Endothelial cell (in vitro differentiated cells): ENCODE measurements around the gene HSPE1. TPM values are rescaled to one million over a fixed set of nuclear protein-coding genes. Genes with fewer than 3 reads are reported as not detected.

Experiments
- DNase-seq: peaks from one replicate; pipeline ENCODE4 v3.0.0; 2021; ENCODE audit warnings: low spot score
- H3K27ac Mint-ChIP-seq: one replicate; pipeline ENCODE4 v1.8.0; 2021; ENCODE audit warnings: mixed read lengths, inconsistent platforms; ENCODE audit not compliant: unreplicated experiment
- H3K27me3 Mint-ChIP-seq: one replicate; pipeline ENCODE4 v1.8.0; 2021; ENCODE audit warnings: mild to moderate bottlenecking, moderate library complexity, mixed read lengths, inconsistent platforms; ENCODE audit not compliant: unreplicated experiment
- H3K36me3 Mint-ChIP-seq: one replicate; pipeline ENCODE4 v1.8.0; 2021; ENCODE audit warnings: mild to moderate bottlenecking, low read depth, mixed read lengths, inconsistent platforms; ENCODE audit not compliant: unreplicated experiment
- H3K4me1 Mint-ChIP-seq: one replicate; pipeline ENCODE4 v1.8.0; 2021; ENCODE audit warnings: mild to moderate bottlenecking, mixed read lengths, inconsistent platforms; ENCODE audit not compliant: unreplicated experiment
- H3K4me3 Mint-ChIP-seq: one replicate; pipeline ENCODE4 v1.8.0; 2021; ENCODE audit warnings: mild to moderate bottlenecking, mixed read lengths, inconsistent platforms; ENCODE audit not compliant: unreplicated experiment
- H3K9me3 Mint-ChIP-seq: one replicate; pipeline ENCODE4 v1.8.0; 2021; ENCODE audit warnings: mixed read lengths, inconsistent platforms; ENCODE audit not compliant: unreplicated experiment
- total RNA-seq: library from RNA; stranded (reverse); fragmentation: NEBNext Ultra II Directional; extraction: Animal tissue kit (Norgen Biotek cat#: 25700); gene quantifications from one replicate; pipeline ENCODE4 v1.2.1, GENCODE V29; 2021; ENCODE audit not compliant: unreplicated experiment
- TF ChIP-seq, protein P1 (sequence below): fragments of 200-600 bp; sonication (generic); IDR thresholded peaks from one replicate; pipeline ENCODE4 v1.5.0; 2021; ENCODE audit warnings: antibody characterized with exemption; ENCODE audit not compliant: unreplicated experiment

HSPE1 gene
- total RNA-seq, 1 donor from 2014 or later: 73.6 TPM

DNA sequence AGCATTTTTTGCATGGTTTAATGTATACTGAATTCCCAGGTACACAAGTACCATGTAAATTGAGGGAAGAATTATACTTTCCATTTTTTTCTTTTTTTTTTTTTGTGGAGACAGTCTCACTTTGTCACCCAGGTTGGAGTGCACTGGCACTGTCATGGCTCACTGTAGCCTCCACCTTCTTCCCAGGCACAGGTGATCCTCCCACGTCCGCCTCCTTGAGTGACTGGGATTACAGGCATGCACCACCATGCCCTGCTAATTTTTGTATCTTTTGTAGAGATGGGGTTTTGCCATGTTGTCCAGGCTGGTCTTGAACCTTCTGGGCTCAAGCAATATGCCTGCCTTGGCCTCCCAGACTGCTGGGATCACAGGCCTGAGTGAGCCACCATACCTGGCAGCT lies 3.8 kb downstream of the HSPE1 start:
- Mint-ChIP-seq H3K36me3 (peaks cover 5% of the 10 kb centered on the region), H3K27me3 (peaks cover under 1% of the 10 kb centered on the region), H3K4me3 (no peak overlapping the region), H3K27ac (no peak overlapping the region), H3K4me1 (peaks cover 17% of the 10 kb centered on the region), H3K9me3 (no peaks in the 10 kb centered on the region)
- no peak for DNase-seq
- TF ChIP-seq, protein P1, sequence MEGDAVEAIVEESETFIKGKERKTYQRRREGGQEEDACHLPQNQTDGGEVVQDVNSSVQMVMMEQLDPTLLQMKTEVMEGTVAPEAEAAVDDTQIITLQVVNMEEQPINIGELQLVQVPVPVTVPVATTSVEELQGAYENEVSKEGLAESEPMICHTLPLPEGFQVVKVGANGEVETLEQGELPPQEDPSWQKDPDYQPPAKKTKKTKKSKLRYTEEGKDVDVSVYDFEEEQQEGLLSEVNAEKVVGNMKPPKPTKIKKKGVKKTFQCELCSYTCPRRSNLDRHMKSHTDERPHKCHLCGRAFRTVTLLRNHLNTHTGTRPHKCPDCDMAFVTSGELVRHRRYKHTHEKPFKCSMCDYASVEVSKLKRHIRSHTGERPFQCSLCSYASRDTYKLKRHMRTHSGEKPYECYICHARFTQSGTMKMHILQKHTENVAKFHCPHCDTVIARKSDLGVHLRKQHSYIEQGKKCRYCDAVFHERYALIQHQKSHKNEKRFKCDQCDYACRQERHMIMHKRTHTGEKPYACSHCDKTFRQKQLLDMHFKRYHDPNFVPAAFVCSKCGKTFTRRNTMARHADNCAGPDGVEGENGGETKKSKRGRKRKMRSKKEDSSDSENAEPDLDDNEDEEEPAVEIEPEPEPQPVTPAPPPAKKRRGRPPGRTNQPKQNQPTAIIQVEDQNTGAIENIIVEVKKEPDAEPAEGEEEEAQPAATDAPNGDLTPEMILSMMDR: no peak

DNA sequence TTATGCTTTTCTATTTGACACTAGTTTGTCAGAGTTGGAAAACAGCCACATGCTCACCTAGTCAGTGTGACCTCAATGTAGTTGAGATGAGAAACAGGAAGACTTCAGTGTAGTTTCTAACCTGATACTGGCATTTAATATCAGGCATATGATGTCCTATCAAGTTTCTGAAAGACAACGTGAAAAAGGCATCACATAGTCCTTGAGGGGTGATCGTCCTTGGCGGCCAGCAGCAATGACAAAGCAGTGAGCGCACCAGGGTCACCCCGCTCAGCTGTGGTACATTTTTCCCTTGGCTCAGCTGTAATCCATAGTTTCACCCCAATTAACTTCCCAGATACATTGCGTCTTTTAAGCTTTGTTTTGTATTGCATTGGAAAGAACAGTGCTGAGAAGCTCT lies 4.3 kb downstream of the HSPE1 start:
- TF ChIP-seq, protein P1: no peak
- no peak overlapping the region for H3K27ac Mint-ChIP-seq
- no peak for DNase-seq
- H3K4me3 Mint-ChIP-seq: no peak overlapping the region
- H3K36me3 Mint-ChIP-seq: peaks cover 5% of the 10 kb centered on the region
- H3K4me1 Mint-ChIP-seq: peaks cover 17% of the 10 kb centered on the region
- no peaks in the 10 kb centered on the region for H3K27me3 Mint-ChIP-seq
- H3K9me3 Mint-ChIP-seq: no peaks in the 10 kb centered on the region

DNA sequence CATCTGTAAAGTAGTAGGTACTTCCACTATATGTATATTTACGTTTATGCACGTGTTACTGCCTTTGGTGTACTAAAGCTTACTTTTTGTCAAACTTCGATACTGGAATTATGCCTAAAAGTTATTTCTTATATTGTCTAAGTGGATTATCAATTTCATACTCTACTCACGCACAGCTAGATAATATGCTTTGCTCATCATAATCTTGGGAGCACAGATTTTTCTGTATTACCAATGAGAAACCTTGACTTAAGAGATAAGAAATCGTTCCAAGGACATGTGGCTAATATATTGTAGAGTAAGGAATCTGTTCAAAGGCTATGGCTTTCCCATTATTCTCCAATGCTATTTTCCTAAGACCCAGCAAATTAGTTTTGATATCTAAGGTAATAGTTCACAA lies 6.5 kb downstream of the HSPE1 start:
- TF ChIP-seq, protein P1: no peak
- Mint-ChIP-seq H3K27me3 (no peaks in the 10 kb centered on the region), H3K27ac (no peak overlapping the region), H3K36me3 (peaks cover 5% of the 10 kb centered on the region), H3K4me3 (no peak overlapping the region), H3K9me3 (no peaks in the 10 kb centered on the region), H3K4me1 (peaks cover 10% of the 10 kb centered on the region)
- DNase-seq: no peak

DNA sequence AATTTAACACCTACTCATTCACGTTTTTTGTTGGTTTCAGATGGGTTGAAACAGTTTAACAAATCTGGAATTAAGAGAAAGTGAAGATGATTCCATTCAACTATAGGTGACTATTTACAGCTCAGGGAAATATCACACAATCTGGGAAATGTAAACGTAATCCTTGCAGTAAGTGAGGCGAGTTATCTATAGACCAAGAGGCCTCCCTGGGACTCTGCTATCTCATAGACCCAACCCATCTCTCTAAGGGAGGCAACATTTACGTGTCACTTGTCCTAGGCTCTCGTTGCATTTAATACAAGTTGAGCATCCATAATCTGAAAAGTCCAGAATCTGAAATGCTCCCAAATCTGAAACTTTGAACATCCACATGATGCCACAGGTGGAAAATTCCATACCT lies 13.7 kb downstream of the HSPE1 start:
- no peak overlapping the region for H3K4me3 Mint-ChIP-seq
- H3K4me1 Mint-ChIP-seq: peaks cover 16% of the 10 kb centered on the region
- peaks cover 4% of the 10 kb centered on the region for H3K36me3 Mint-ChIP-seq
- no peak overlapping the region for H3K27ac Mint-ChIP-seq
- no peak for DNase-seq
- peaks cover 7% of the 10 kb centered on the region for H3K27me3 Mint-ChIP-seq
- TF ChIP-seq, protein P1: no peak
- no peaks in the 10 kb centered on the region for H3K9me3 Mint-ChIP-seq

DNA sequence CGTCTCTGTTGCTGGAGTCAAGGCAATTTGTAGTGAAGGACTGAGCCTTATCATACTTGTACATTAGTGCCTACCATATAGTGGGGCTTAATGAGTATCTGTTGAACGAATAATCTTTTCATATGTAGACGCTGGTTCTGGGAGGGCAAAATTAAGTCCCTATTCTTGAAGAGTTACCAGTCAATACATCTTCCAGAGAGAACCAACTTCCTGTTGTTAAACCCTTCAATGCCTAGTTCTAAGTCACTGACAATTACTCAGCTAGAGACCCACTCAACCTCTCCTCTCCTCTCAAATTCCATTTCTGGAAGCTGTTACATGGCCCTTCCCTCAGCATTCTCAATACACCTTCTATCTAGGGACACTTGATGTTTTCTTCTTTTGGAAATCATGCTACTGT lies 14.6 kb downstream of the HSPE1 start:
- Mint-ChIP-seq H3K9me3 (no peaks in the 10 kb centered on the region), H3K36me3 (peaks cover 4% of the 10 kb centered on the region), H3K27me3 (peaks cover 7% of the 10 kb centered on the region), H3K4me1 (peaks cover 16% of the 10 kb centered on the region), H3K4me3 (peak overlapping the region; percentile 100), H3K27ac (peak overlapping the region; percentile 91)
- DNase-seq: no peak
- TF ChIP-seq, protein P1: no peak
